Left colon (tissue), 2 donors: ENCODE results near the gene TMEM120B. TPM values are rescaled to one million over a fixed set of nuclear protein-coding genes. Genes with fewer than 3 reads are reported as not detected.
"Not testable (repeated sequence)": the region's sequence is repeated elsewhere in the genome, so short reads cannot be mapped to it uniquely, and the experiment has no call there.

Source experiments
- ATAC-seq: fragments of 200-7000 bp; cut with Tn5 transposase; one replicate; pipeline ENCODE4 v1.9.1; 2020; ENCODE audit warnings: mild to moderate bottlenecking, moderate library complexity
- DNase-seq, 2 donors: peaks; one replicate each; pipeline ENCODE4 v3.0.0-alpha.2; 2020
- intact Hi-C, 2 donors: fragments of 100-400 bp; cut with DNase I in 1 of 2; cut with micrococcal nuclease in 1 of 2; formaldehyde crosslinking; loops; one replicate each; pipeline versions ENCODE4 v1.11.2 to v1.14.0; 2022; cut with DNase I, micrococcal nuclease
- total RNA-seq, 2 donors: library from RNA; stranded (reverse); fragmentation: NEBNext Ultra II Directional; extraction: Animal tissue kit (Norgen Biotek cat#: 25700); gene quantifications; one replicate each; pipeline ENCODE4 v1.2.1, GENCODE V29; 2021
- donor health status: DM: no; HTN: no; CAD: no.
- donor health status: DM: yes; HTN: yes; CAD: no.

Gene TMEM120B
- total RNA-seq, 2 donors from 2014 or later, result 4.7 to 5.8 TPM

DNA sequence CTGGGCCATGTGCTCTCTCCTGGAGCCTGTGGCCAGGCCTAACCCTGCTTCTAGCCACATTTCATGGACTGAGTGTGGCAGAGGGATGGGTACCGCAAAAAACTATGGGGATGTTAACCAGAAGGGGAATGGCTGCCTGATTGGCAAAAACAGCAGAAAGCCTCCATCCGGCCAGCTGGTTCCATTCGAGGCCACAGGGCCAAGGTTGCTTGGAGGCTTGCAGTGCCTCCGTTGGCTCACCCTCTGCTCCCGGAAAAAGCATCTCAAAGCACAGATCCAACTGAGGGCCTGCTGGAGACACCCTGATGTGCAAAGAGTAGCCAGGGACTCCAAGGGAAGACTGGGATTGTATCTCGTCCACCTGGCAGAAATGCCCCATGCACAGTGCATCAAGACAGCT lies 16.5 kb downstream of the TMEM120B start:
- no peak for DNase-seq
- ATAC-seq, result no peak
- intact Hi-C loops, result no loop called here

DNA sequence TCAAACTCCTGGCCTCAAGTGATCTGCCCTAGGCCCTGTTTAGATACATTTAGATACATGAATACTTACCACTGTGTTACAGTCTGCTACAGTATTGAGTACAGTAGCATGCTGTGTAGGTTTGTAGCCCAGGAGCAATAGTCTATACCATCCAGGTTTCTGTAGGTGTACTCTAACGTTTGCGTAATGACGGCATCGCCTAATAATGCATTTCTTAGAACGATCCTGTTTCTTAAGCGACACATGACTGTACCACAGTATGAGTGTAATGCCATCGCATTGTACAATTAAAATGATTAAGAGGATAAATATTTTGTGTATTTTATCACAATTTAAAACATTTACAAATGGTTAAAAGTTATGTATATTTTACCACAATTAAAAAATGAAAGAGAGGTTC lies 18.9 kb downstream of the TMEM120B start:
- ATAC-seq (no peak), DNase-seq (no peak)
- intact Hi-C loops, result no loop called here

- ATAC-seq (no peak), DNase-seq (no peak)
- intact Hi-C loops, result no loop called here
Measured at GRCh38 chr12:121733849-121734248, 21.3 kb downstream of the TMEM120B start.

- ATAC-seq, result no peak
- intact Hi-C loops, result no loop called here
Measured at GRCh38 chr12:121738340-121738858, 25.8 kb downstream of the TMEM120B start.

DNA sequence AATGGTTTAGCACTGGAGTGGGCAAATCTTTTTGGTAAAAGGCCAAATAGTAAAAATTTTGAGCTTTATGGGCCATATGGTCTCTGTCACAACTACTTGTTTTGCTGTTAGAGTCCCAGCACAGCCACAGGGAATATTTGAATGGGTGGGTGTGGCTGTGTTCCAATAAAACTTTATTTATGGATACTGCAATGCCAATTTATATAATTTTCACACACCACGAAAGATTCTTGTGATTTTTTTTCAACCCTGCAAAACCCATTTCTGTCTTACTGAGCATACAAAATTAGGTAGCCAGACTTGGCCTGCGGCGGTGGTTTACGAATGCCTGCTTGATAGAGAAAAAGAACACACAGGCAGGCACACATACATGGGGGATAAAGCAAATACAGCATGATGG lies 28.3 kb downstream of the TMEM120B start:
- intact Hi-C loops, result no loop called here
- no peak for DNase-seq
- ATAC-seq, result no peak

More at GRCh38 chr12:121738340-121738858, 25.8 kb downstream of the TMEM120B start:
- no peak for DNase-seq

- no peak for DNase-seq
- intact Hi-C loops, result no loop called here
- no peak for ATAC-seq
Measured at GRCh38 chr12:121741743-121742142, 29.2 kb downstream of the TMEM120B start.

- ATAC-seq, intact Hi-C loops, DNase-seq: not testable (repeated sequence)
Measured at GRCh38 chr12:121745545-121745944, 33.0 kb downstream of the TMEM120B start.

GRCh38 chr12:121748218-121748570 lies 35.6 kb downstream of the TMEM120B start:
- ATAC-seq (no peak), DNase-seq (no peak)
- intact Hi-C loops, result no loop called here

GRCh38 chr12:121748571-121749265 lies 36.2 kb downstream of the TMEM120B start:
- ATAC-seq (no peak), DNase-seq (no peak)
- intact Hi-C loops, result no loop called here

GRCh38 chr12:121749267-121749666 lies 36.7 kb downstream of the TMEM120B start:
- ATAC-seq (no peak), DNase-seq (no peak)
- intact Hi-C loops, result no loop called here

DNA sequence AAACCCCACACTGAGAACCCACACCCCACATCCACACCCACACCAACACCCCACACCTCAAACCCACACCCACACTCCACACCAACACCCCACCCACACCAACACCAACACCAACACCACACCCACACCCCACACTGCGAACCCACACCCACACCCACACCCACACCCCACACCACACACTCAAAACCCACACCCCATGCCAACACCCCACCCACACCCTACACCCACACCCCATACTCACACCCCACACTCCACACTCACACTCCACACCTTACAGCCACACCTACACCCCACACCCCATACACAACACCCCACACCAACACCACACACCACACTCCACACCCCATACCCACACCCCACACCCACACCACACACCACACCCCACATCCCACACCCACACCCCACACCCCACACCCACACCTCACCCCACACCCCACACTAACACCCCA lies 38.0 kb downstream of the TMEM120B start:
- intact Hi-C loops, result no loop called here
- no peak for ATAC-seq
- DNase-seq, result no peak

DNA sequence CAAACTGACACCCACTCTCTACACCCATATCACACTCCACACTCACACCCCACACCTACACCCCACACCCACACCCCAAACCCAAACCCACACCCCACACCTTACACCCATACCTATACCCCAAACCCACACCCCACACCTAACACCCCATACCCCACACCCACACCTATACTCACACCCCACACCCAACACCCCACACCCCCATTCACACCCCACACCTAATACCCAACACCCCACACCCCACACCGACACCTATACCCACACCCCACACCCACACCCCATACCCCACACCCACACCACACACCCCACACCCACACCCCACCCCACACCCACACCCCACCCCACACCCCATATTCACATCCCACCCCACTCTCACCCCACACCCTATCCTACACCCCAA lies 38.5 kb downstream of the TMEM120B start:
- DNase-seq, result no peak
- intact Hi-C loops, result no loop called here
- no peak for ATAC-seq

- intact Hi-C loops, result no loop called here
- no peak for ATAC-seq
- DNase-seq, result no peak
Measured at GRCh38 chr12:121751749-121752351, 39.3 kb downstream of the TMEM120B start.

DNA sequence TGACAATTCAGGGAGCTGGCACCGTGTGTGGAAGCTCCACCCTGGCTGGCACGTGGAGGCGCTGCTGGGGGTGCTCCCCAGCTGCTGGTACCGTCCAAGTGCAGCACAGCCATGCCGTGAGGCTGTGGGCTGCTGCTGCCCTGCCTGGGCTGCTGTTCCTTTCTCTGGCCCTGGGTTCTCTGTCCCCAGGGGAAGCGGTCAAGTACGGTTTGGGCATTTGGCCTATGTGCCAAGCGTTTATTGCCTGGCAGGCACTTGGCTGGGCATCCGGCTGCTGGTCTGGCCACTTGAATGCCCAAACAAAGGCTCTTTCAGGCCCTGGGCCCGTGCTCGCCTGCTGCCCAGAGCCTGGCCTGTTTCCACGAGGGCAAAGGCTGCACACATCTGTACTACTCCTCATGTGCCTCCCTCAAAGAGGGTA lies 41.3 kb downstream of the TMEM120B start:
- intact Hi-C loops, result no loop called here
- peak; percentile 49 for ATAC-seq
- DNase-seq, result peak; percentile 14 to 41

- DNase-seq (no peak), ATAC-seq (no peak)
- intact Hi-C loops, result no loop called here
Measured at GRCh38 chr12:121754836-121755235, 42.3 kb downstream of the TMEM120B start.

- ATAC-seq (no peak), DNase-seq (no peak)
- intact Hi-C loops, result no loop called here
Measured at GRCh38 chr12:121755591-121755990, 43.0 kb downstream of the TMEM120B start.

GRCh38 chr12:121758536-121758935 lies 46.0 kb downstream of the TMEM120B start:
- intact Hi-C loops, ATAC-seq, DNase-seq: not testable (repeated sequence)

GRCh38 chr12:121762269-121762668 lies 49.7 kb downstream of the TMEM120B start:
- no peak for DNase-seq
- intact Hi-C loops, result no loop called here
- no peak for ATAC-seq

DNA sequence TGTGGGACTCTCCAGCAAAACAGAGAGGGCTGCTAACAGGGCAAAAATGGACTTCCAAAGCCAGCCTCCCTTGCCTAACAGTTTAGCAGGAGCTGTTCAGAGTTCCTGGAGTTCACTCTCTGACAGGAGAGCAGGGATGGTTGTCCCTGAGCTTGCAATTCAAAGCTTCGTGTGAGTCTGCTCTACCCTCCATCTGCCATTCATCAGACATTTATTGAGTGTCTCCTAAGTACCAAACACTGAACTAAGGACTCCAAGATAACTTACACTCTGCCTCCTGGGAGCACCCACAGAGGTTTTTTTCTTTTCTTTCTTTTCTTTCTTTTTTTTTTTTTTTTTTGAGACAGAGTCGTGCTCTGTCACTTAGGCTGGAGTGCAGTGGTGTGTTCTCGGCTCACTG lies 52.3 kb downstream of the TMEM120B start:
- DNase-seq (no peak), ATAC-seq (no peak)
- intact Hi-C loops, result no loop called here

GRCh38 chr12:121765573-121765972 lies 53.0 kb downstream of the TMEM120B start:
- ATAC-seq, result no peak

More at GRCh38 chr12:121765573-121765972, 53.0 kb downstream of the TMEM120B start:
- intact Hi-C loops, result no loop called here
- DNase-seq, result no peak
